Activated CD8-positive, alpha-beta T cell treated with anti-CD3 and anti-CD28 coated beads for 36 hours (primary cell): ENCODE measurements around the gene PRRX2. TPM values are rescaled to one million over a fixed set of nuclear protein-coding genes. Genes with fewer than 3 reads are reported as not detected.
A peak's percentile ranks its signal among the peaks of the same experiment; 100 is the strongest.

Experiments
- ATAC-seq: fragments of 200-7000 bp; cut with Tn5 transposase; one replicate; pipeline ENCODE4 v1.10.0; 2021; ENCODE audit warnings: mild to moderate bottlenecking, moderate library complexity
- CTCF ChIA-PET: fragments of 350-600 bp; sonication (Branson Sonifier 250); formaldehyde crosslinking; loops from one replicate; lab custom pipeline; 2021; ENCODE audit warnings: antibody characterized with exemption; lab: Charles Lee
- POLR2A ChIA-PET: fragments of 350-600 bp; sonication (Branson Sonifier 250); formaldehyde crosslinking; loops from one replicate; lab custom pipeline; 2021; ENCODE audit warnings: antibody characterized with exemption; lab: Charles Lee
- DNase-seq: peaks from one replicate; pipeline ENCODE4 v3.0.0-alpha.2; 2020
- H3K27ac Mint-ChIP-seq: one replicate; pipeline ENCODE4 v1.8.0; 2021; ENCODE audit warnings: mild to moderate bottlenecking, mixed read lengths
- H3K27me3 Mint-ChIP-seq: one replicate; pipeline ENCODE4 v1.8.0; 2021; ENCODE audit warnings: mixed read lengths
- H3K36me3 Mint-ChIP-seq: one replicate; pipeline ENCODE4 v1.8.0; 2021; ENCODE audit warnings: low read depth, mixed read lengths
- H3K4me1 Mint-ChIP-seq: one replicate; pipeline ENCODE4 v1.8.0; 2021; ENCODE audit warnings: low read depth, mixed read lengths
- H3K4me3 Mint-ChIP-seq: one replicate; pipeline ENCODE4 v1.8.0; 2021; ENCODE audit warnings: mild to moderate bottlenecking, moderate library complexity, mixed read lengths
- H3K9me3 Mint-ChIP-seq: one replicate; pipeline ENCODE4 v1.8.0; 2021; ENCODE audit warnings: mixed read lengths
- intact Hi-C: fragments of 100-400 bp; cut with micrococcal nuclease; formaldehyde crosslinking; loops from one replicate; pipeline ENCODE4 v1.10.0; 2022
- total RNA-seq, 2 experiments: library from RNA; stranded (reverse); gene quantifications; one replicate each; pipeline ENCODE4 v1.2.3, GENCODE V29; 2021
- TF ChIP-seq, protein P1 (sequence below): fragments of 200-600 bp; IDR thresholded peaks from one replicate; pipeline ENCODE4 v1.8.0; 2022; ENCODE audit warnings: antibody characterized with exemption, mild to moderate bottlenecking

PRRX2 gene
- total RNA-seq, 2 experiments from 2014 or later: 0.85 to 1.2 TPM

DNA sequence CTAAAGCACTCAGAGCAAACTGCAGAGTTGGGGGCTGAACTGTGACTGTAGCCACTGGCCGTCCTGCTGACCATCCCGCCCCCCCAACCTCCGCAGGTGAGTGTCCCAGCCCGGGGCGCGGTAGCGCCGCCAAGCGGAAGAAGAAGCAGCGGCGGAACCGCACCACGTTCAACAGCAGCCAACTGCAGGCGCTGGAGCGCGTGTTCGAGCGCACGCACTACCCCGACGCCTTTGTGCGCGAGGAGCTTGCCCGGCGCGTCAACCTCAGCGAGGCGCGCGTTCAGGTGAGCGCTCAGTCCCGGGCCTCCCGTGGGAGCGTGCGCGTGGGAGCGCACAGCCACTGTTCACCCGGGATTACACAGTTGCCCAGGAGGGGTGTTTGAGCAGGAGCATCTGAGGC lies 53.7 kb downstream of the PRRX2 start:
- H3K9me3 Mint-ChIP-seq: no peaks in the 10 kb centered on the region
- CTCF ChIA-PET: no interaction called here
- TF ChIP-seq, protein P1, sequence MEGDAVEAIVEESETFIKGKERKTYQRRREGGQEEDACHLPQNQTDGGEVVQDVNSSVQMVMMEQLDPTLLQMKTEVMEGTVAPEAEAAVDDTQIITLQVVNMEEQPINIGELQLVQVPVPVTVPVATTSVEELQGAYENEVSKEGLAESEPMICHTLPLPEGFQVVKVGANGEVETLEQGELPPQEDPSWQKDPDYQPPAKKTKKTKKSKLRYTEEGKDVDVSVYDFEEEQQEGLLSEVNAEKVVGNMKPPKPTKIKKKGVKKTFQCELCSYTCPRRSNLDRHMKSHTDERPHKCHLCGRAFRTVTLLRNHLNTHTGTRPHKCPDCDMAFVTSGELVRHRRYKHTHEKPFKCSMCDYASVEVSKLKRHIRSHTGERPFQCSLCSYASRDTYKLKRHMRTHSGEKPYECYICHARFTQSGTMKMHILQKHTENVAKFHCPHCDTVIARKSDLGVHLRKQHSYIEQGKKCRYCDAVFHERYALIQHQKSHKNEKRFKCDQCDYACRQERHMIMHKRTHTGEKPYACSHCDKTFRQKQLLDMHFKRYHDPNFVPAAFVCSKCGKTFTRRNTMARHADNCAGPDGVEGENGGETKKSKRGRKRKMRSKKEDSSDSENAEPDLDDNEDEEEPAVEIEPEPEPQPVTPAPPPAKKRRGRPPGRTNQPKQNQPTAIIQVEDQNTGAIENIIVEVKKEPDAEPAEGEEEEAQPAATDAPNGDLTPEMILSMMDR: no peak
- H3K4me1 Mint-ChIP-seq: no peaks in the 10 kb centered on the region
- peaks cover 8% of the 10 kb centered on the region for H3K27me3 Mint-ChIP-seq
- H3K36me3 Mint-ChIP-seq: no peaks in the 10 kb centered on the region
- no peak overlapping the region for H3K4me3 Mint-ChIP-seq
- H3K27ac Mint-ChIP-seq: no peak overlapping the region
- ATAC-seq (no peak), DNase-seq (no peak)
- intact Hi-C loops: no loop called here
- POLR2A ChIA-PET: no interaction called here

DNA sequence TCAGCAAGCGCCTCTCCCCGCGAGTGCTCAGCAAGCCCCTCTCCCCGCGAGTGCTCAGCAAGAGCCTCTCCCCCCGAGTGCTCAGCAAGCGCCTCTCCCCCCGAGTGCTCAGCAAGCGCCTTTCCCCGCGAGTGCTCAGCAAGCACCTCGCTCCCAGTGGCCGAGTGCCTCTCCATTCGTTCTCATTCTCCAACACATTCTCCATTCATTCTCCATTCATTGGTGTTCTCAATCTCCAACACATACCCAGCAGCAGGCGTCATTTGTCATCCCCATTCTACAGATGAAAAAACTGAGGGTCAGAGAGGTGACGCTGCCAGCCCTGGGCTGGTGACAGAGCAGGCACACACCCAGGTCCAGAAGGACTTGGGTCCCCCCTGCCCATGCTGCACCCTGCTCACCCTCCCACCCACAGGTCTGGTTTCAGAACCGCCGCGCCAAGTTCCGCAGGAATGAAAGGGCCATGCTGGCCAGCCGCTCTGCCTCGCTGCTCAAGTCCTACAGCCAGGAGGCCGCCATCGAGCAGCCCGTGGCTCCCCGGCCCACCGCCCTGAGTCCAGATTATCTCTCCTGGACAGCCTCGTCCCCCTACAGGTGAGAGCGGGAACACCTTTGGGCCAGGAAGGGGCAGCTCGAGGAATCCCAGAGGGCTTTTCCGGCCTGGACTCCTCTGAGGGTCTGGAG lies 54.9 kb downstream of the PRRX2 start:
- Mint-ChIP-seq H3K9me3 (no peaks in the 10 kb centered on the region), H3K27me3 (peaks cover 10% of the 10 kb centered on the region), H3K36me3 (no peaks in the 10 kb centered on the region), H3K4me3 (no peak overlapping the region), H3K4me1 (no peaks in the 10 kb centered on the region), H3K27ac (no peak overlapping the region)
- intact Hi-C loops: no loop called here
- no peak for ATAC-seq
- no peak for DNase-seq
- ChIA-PET CTCF (no interaction called here), POLR2A (no interaction called here)
- TF ChIP-seq, protein P1: no peak

- intact Hi-C loops: no loop called here
- Mint-ChIP-seq H3K27ac (no peak overlapping the region), H3K9me3 (no peaks in the 10 kb centered on the region)
Observed at GRCh38 chr9:129720865-129721545, 55.6 kb downstream of the PRRX2 start.

GRCh38 chr9:129722913-129723312 lies 57.5 kb downstream of the PRRX2 start:
- CTCF ChIA-PET: interaction anchor here (1.0 to 1.7 kb wide), 3 partner anchors 15 to 68 kb away, joined by 3 to 6 read pairs (median 5); no protein-coding TSS in a partner anchor
- H3K36me3 Mint-ChIP-seq: no peaks in the 10 kb centered on the region
- no peak for ATAC-seq
- POLR2A ChIA-PET: interaction anchor here (1.7 kb wide), 1 partner anchor 40 kb away, joined by 5 read pairs; no protein-coding TSS in a partner anchor
- no peaks in the 10 kb centered on the region for H3K9me3 Mint-ChIP-seq
- no peak for DNase-seq
- TF ChIP-seq, protein P1: no peak
- H3K4me3 Mint-ChIP-seq: no peak overlapping the region
- intact Hi-C loops: no loop called here
- H3K27ac Mint-ChIP-seq: no peak overlapping the region
- peaks cover 8% of the 10 kb centered on the region for H3K27me3 Mint-ChIP-seq
- H3K4me1 Mint-ChIP-seq: peaks cover 2% of the 10 kb centered on the region

More at GRCh38 chr9:129720865-129721545, 55.6 kb downstream of the PRRX2 start:
- ChIA-PET CTCF (interaction anchor here (1.7 kb wide), 1 partner anchor 63 kb away, joined by 5 read pairs; no protein-coding TSS in a partner anchor), POLR2A (interaction anchor here (1.7 kb wide), 1 partner anchor 42 kb away, joined by 5 read pairs; no protein-coding TSS in a partner anchor)
- no peak overlapping the region for H3K4me3 Mint-ChIP-seq
- ATAC-seq: no peak
- H3K36me3 Mint-ChIP-seq: no peaks in the 10 kb centered on the region
- DNase-seq: no peak
- TF ChIP-seq, protein P1: peak; percentile 12
- H3K4me1 Mint-ChIP-seq: no peaks in the 10 kb centered on the region
- H3K27me3 Mint-ChIP-seq: peaks cover 8% of the 10 kb centered on the region
